Stimulated activated CD8-positive, alpha-beta memory T cell treated with anti-CD3 and anti-CD28 coated beads, Interleukin-15, amount 100 ng/mL, for 24 hours (primary cell): Measurements from ENCODE around the gene SYCE3.
A peak's percentile ranks its signal among the peaks of the same experiment; 100 is the strongest.

Experiments
- DNase-seq: peaks from one replicate; pipeline ENCODE4 v3.0.0-alpha.2; 2020; ENCODE audit warnings: low read depth

SYCE3 gene

GRCh38 chr22:50600538-50600937, 37.8 kb upstream of the SYCE3 start, which contains the start of gene MAPK8IP2:
TSS of gene MAPK8IP2 (plus strand) at chr22:50600793. CDS start at chr22:50600819, 26 bp downstream.
- no peak for DNase-seq

GRCh38 chr22:50599816-50600455, 37.2 kb upstream of the SYCE3 start:
- peak; percentile 33 for DNase-seq

- DNase-seq: no peak
Measured at GRCh38 chr22:50597097-50597496, 34.4 kb upstream of the SYCE3 start.

GRCh38 chr22:50595189-50595588, 32.5 kb upstream of the SYCE3 start:
- no peak for DNase-seq

- DNase-seq: no peak
Measured at GRCh38 chr22:50587407-50587806, 24.7 kb upstream of the SYCE3 start.

GRCh38 chr22:50586416-50586815, 23.7 kb upstream of the SYCE3 start:
- DNase-seq: no peak

- no peak for DNase-seq
Measured at GRCh38 chr22:50585781-50586180, 23.1 kb upstream of the SYCE3 start.

GRCh38 chr22:50585238-50585637, 22.5 kb upstream of the SYCE3 start:
- no peak for DNase-seq

GRCh38 chr22:50584106-50585096, 21.7 kb upstream of the SYCE3 start:
- no peak for DNase-seq

GRCh38 chr22:50583294-50583861, 20.7 kb upstream of the SYCE3 start:
- DNase-seq: no peak

- peak; percentile 88 for DNase-seq
Measured at GRCh38 chr22:50582493-50583293, 20.0 kb upstream of the SYCE3 start, which contains the start of gene CHKB. TSS of gene CHKB (minus strand) at chr22:50582849. CDS start at chr22:50582781, 68 bp downstream.

GRCh38 chr22:50581950-50582492, 19.3 kb upstream of the SYCE3 start:
- no peak for DNase-seq

- DNase-seq: no peak
Measured at GRCh38 chr22:50581031-50581949, 18.6 kb upstream of the SYCE3 start.

GRCh38 chr22:50579752-50580151, 17.0 kb upstream of the SYCE3 start:
- no peak for DNase-seq

- DNase-seq: no peak
Measured at GRCh38 chr22:50578776-50579310, 16.1 kb upstream of the SYCE3 start.

- no peak for DNase-seq
Measured at GRCh38 chr22:50577987-50578775, 15.5 kb upstream of the SYCE3 start, which contains the start of gene CPT1B. TSS of gene CPT1B (minus strand) at chr22:50578427. CDS start at chr22:50577915, 512 bp downstream.

- DNase-seq: no peak
Measured at GRCh38 chr22:50577697-50577986, 14.9 kb upstream of the SYCE3 start.

- DNase-seq: no peak
Measured at GRCh38 chr22:50576806-50577696, 14.3 kb upstream of the SYCE3 start.
